ENCODE results near the gene PPP2R2B.

DNA sequence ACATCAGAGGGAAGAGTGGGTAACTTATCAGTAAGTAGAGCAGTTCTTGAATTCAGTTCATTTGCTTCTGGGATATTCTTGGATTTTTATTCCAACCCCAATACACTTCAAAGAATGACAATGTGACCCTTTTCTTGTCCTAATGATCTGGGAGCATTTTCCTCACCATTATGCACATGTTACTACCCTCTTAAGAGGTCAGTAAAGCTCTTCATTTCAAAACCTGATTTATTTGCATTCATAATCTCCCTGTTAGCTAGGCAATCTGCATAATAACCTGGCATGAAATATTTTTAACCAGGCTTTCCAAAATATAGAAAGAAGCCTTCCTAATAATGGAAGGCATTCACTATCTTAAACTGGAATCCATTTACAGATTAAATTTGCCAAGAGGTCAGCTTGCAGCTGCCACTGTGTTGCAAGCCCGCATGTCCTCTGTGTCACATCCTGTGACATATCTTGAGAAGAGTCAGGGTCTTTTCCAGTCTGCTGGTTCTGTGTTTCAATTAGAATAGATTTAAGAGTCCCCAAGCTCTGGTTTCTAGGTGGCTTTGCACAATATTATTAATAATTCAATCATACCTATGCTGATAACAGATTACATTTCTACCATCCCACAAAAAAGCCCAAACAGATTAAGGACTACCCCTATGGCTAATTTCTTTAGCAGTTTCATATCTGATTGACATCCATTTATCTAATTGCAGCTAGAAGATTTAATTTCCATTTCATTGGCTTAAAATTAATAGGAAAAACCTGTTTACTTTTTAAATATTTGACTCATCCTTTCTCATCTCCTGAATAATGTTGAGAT, 30.9 kb upstream of the PPP2R2B start:
- TF ChIP-seq, protein P1, sequence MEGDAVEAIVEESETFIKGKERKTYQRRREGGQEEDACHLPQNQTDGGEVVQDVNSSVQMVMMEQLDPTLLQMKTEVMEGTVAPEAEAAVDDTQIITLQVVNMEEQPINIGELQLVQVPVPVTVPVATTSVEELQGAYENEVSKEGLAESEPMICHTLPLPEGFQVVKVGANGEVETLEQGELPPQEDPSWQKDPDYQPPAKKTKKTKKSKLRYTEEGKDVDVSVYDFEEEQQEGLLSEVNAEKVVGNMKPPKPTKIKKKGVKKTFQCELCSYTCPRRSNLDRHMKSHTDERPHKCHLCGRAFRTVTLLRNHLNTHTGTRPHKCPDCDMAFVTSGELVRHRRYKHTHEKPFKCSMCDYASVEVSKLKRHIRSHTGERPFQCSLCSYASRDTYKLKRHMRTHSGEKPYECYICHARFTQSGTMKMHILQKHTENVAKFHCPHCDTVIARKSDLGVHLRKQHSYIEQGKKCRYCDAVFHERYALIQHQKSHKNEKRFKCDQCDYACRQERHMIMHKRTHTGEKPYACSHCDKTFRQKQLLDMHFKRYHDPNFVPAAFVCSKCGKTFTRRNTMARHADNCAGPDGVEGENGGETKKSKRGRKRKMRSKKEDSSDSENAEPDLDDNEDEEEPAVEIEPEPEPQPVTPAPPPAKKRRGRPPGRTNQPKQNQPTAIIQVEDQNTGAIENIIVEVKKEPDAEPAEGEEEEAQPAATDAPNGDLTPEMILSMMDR (IDR thresholded peaks at IDR 0.05) = no peak
- TF ChIP-seq POLR2A (IDR thresholded peaks at IDR 0.05) = no peak

Measured in heart left ventricle (tissue), 13 donors.